GM18511 (cell line): ENCODE data around the gene TSHZ1.
"Not testable (repeated sequence)": the region's sequence is repeated elsewhere in the genome, so short reads cannot be mapped to it uniquely, and the experiment has no call there.

ENCODE experiments used
- ATAC-seq: cut with Tn5 transposase; IDR thresholded peaks from one replicate; pipeline ENCODE4 v1.9.1; 2021; ENCODE audit warnings: mild to moderate bottlenecking, moderate library complexity; ENCODE audit not compliant: unreplicated experiment

Gene TSHZ1

GRCh38 chr18:75304678-75305557 lies 94.3 kb downstream of the TSHZ1 start:
- no peak for ATAC-seq

GRCh38 chr18:75305984-75306383 lies 95.4 kb downstream of the TSHZ1 start:
- ATAC-seq: no peak

- no peak for ATAC-seq
Observed at GRCh38 chr18:75307530-75307929, 96.9 kb downstream of the TSHZ1 start.

GRCh38 chr18:75309564-75309963 lies 99.0 kb downstream of the TSHZ1 start:
- no peak for ATAC-seq

- no peak for ATAC-seq
Observed at GRCh38 chr18:75314117-75314516, 103.5 kb downstream of the TSHZ1 start.

GRCh38 chr18:75314606-75315005 lies 104.0 kb downstream of the TSHZ1 start:
- ATAC-seq: no peak

GRCh38 chr18:75316223-75316622 lies 105.6 kb downstream of the TSHZ1 start:
- ATAC-seq: no peak

- no peak for ATAC-seq
Observed at GRCh38 chr18:75316826-75317225, 106.2 kb downstream of the TSHZ1 start.

GRCh38 chr18:75317300-75317699 lies 106.7 kb downstream of the TSHZ1 start:
- no peak for ATAC-seq

GRCh38 chr18:75317703-75318102 lies 107.1 kb downstream of the TSHZ1 start:
- no peak for ATAC-seq

- ATAC-seq: no peak
Observed at GRCh38 chr18:75319905-75320304, 109.3 kb downstream of the TSHZ1 start.

GRCh38 chr18:75320506-75320905 lies 109.9 kb downstream of the TSHZ1 start:
- ATAC-seq: no peak

GRCh38 chr18:75321431-75321830 lies 110.8 kb downstream of the TSHZ1 start:
- ATAC-seq: no peak

GRCh38 chr18:75322206-75322605 lies 111.6 kb downstream of the TSHZ1 start:
- ATAC-seq: no peak

GRCh38 chr18:75323821-75324585 lies 113.4 kb downstream of the TSHZ1 start:
- no peak for ATAC-seq

GRCh38 chr18:75324686-75325257 lies 114.2 kb downstream of the TSHZ1 start:
- ATAC-seq: no peak

GRCh38 chr18:75329753-75330152 lies 119.2 kb downstream of the TSHZ1 start:
- ATAC-seq: not testable (repeated sequence)

GRCh38 chr18:75330308-75330707 lies 119.7 kb downstream of the TSHZ1 start:
- no peak for ATAC-seq

GRCh38 chr18:75334869-75335268 lies 124.3 kb downstream of the TSHZ1 start:
- ATAC-seq: no peak

- ATAC-seq: no peak
Observed at GRCh38 chr18:75335511-75335910, 124.9 kb downstream of the TSHZ1 start.

GRCh38 chr18:75336767-75337166 lies 126.2 kb downstream of the TSHZ1 start:
- ATAC-seq: no peak

- no peak for ATAC-seq
Observed at GRCh38 chr18:75337348-75337747, 126.8 kb downstream of the TSHZ1 start.
